Fibroblast of skin of back (primary cell): Measurements from ENCODE around the gene SLC41A2.
"Not testable (repeated sequence)": the region's sequence is repeated elsewhere in the genome, so short reads cannot be mapped to it uniquely, and the experiment has no call there.

ENCODE experiments used
- DNase-seq: peaks from one replicate; pipeline ENCODE4 v3.0.0-alpha.2; 2013

Gene SLC41A2

DNA sequence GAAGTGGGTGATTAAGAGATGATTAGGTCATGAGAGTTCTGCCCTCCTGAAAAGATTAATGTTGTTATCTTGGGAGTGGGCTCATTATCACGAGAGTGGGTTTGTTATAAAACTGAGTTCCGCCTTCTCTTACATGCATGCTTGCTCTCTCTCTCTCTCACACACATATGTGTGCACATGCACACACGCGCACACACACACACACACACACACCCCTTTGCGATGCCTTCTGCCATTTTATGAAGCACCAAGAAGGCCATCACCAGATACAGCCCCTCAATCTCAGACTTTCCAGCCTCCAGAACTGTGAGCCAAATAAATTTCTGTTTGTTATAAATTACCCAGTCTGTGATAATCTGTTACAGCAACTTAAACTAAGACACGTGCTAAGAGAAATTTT is 5.7 kb upstream of the SLC41A2 start:
- no peak for DNase-seq

DNA sequence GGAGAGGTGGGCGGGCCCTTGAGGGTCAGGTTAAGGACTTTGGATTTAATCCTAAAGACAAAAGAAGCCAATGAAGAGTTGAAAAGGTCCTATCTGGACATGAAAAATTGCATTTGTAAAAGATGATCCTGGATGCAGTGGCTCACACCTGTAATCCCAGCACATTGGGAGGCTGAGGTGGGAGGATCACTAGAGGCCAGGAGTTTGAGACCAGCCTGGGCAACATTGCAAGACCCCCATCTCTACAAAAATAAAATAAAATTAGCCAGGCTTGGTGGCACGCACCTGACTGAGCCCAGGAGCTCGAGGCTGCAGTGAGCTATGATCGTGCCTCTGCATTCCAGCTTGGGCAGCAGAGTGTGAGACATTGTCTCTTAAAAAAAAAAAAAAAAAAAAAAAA is 2.4 kb upstream of the SLC41A2 start:
- no peak for DNase-seq

DNA sequence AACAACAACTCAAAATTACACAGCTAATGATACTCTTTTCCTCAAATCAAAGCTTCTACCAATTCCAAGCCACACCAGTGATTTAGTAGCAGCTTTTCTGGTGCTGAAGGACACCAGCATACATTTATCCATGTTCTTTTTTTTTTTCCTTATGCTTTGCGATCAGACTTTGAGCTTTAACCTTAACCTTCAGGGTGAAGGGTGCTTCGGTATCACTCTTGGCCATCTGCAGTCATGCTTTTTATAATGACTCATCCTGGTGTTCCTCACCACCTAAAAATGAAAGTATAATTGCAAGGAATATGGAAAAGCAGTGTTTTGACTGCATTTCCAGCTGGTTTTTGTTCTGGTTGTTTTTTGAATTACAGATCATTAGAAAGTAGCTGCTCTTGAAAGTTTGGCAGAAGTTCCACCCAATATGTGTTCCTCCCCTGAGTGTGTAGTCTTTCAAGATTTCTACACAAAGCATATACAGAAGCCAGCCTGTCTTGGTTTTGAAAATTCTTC is 1.3 kb upstream of the SLC41A2 start:
- peak; percentile 58 for DNase-seq

DNA sequence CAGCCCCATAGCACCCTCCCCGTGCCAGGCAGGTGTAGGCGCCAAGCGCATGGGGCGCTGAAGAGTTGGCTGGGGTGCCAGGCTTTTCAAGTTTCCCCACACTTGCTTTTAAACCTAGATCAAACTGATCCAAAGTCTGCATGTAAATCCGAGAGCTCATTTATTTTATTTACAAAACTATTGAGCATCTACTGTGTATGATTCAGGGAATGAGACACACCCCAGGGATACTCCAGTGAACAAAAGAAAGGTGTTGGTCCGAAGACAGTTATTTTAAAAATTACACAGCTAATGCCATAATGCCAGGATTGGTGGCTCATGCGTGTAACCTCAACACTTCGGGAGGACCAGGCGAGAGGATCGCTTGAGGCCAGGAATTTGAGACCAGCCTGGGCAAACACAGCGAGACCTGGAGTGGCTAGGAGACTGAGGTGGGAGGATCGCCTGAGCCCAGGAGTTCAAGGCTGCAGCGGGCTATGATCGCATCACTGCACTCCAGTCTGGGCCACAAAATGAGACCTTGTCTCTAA is 780 bp upstream of the SLC41A2 start:
- no peak for DNase-seq

DNA sequence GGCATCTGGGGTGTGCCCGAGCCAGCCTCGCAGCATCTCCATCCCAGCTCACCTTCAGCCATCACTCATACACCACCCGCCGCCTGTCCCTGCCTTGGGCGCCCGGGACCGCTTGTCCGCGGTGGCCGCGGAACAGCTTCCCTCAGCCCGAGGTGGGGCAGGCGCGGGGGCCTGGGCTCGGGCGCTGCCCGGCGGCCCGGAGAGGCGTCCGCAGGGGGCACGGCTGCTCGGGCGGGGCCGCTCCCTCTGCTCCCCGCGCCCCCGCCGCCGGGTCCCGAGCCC is 430 bp downstream of the SLC41A2 start:
- DNase-seq = peak; percentile 6

DNA sequence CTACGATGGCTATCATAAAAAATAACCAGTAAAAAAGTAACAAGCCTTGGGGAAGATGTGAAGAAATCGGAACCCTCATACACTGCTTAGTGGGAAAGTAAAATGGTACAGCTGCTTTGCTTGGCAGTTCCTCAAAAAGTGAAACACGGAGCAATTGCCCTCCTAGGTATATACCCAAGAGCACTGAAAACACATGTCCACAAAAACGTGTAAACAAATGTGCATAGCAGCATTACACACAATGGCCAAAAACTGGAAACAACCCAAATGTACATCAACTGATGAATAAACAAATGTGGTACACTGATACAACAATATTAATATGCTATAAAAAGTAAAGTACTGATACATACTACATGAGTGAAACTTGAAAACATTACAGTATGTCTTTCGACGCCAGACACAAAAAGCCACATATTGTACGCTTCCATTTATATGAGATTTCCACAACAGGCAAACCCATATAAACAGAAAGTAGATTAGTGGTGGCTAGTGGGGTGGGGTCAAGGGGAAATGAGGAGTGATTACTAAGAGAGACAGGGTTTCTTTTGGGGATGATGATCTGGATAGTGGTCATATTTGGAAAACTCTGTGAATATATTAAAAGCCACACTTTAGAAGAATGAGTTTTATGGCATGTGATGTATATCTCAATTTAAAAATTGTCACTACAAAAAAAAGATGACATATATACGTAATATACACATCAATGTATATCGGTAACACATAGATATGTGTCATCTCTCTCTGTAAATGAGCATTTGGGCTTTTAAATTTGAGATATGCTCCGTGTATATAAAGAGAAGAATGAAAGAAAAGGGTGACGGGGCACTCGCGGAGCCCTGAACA is 996 bp downstream of the SLC41A2 start:
- no peak for DNase-seq

DNA sequence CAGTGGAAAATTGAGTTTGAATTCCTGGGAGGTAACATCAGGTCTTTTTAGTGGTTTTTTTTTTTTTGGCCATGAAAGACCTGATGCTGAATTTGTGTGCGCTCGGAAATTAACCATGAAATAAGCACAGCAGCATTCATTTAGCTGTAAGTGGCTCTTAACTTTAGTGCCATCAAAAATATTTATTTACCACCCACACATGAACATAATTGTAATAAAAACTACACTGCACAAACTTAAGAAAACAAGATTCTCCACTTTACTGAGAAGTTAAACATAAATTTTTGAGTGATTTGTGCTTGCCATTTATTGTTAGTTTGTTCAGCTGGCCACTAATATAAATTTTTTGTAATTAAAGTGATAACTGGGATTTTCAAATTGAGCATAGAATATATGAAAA is 2.4 kb downstream of the SLC41A2 start:
- no peak for DNase-seq

DNA sequence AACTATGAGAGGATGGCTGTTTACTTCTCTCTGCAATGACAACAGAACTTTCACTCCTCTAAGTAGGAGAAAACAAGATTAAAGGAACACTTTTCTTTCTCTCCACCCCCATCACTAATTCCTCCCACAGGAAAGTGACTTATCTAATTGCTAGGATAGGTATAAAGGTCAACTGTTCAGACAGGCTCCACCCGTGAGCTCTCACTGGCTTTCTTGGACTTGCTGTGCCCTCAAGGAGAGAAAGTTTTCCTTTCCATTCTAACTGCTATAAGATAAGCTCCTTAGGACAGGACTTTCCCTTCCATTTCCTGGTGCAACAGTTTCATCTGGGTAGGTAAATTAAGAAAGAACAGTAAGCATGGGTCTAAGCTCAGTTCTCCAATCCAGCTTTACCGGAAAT is 4.8 kb downstream of the SLC41A2 start:
- DNase-seq = no peak

DNA sequence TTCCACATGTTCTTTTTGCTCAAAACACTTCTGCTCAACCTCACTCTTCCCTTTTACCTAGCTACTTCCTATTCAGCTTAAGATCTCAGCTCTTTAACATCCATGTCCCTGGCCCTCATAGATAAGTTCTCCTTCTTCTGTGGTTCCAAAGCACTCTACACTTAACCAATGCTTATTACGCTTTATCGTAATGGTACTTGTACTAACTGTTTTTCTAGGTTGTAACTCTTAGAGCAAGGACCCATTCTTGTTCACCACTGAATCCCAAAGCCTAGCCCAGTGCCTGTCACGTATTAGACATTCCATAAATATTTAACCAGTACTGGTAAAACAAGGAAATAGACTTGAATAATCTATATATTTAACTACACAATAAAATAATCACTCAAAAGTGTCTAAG is 5.3 kb downstream of the SLC41A2 start:
- DNase-seq = peak; percentile 10

DNA sequence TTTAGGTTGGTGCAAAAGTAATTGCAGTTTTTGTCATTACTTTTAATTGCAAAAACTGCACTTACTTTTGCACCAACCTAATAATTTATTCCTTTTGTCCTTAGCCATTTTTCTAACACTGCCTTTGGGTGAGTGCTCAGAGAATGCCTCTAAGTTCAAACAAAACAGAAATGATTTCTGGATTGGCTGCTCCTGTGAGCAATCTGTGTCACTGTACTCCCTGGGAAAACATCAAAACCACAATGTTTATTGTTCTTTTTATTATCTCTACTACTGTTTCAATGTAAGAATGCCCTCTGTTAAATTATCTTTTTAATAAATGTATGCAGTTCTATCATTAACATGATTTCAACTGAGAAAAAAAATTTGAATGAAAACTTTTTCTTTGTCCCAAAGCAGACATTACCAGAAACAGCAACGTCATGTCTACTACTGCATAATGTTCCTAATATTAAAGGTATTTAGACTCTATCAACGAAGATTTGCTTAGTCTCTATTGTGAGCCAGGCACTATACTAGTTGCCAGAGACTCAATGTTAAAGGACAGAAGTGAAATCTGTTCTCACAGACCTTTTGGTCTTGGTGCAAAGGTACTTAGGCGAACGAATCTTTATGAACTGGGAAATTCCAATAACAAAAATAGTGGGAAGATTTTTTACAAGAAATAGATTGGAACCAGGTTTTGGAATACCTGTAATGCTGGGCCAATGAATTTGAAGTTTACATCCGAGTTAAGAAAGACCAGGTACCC is 6.2 kb downstream of the SLC41A2 start:
- DNase-seq = peak; percentile 64

DNA sequence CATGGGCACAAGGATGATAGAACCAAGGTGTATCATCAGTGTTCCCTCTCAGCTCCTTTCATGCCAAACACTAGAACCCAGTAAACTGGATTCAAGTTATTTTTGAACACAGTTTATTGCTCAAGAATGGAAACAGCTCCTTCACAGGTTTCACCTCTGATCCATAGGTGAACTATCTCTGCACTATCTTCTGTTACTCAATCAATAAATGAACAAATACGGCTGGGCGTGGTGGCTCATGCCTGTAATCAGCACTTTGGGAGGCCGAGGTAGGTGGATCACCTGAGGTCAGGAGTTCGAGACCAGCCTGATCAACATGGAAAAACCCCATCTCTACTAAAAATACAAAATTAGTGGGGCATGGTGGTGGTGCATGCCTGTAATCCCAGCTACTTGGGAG is 9.4 kb downstream of the SLC41A2 start:
- DNase-seq = not testable (repeated sequence)

DNA sequence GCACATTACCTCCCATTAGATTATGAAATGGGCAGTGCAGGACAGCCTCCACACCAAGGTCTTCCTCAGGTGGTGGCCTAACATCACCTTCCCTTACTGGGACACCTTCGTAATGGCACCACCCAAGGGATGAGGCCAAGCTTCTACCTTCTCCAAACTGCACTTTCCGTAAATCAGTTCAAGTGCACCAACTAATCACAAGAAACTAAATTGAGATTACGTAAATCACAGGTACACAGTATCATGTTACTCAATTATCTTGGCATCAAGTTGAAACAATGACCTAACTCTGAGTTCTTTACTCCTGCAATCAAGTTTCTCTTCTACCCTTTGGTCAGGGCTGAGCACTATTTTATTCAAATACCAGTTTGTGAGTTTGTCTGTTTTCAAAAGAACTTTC is 13.8 kb downstream of the SLC41A2 start:
- DNase-seq = no peak

DNA sequence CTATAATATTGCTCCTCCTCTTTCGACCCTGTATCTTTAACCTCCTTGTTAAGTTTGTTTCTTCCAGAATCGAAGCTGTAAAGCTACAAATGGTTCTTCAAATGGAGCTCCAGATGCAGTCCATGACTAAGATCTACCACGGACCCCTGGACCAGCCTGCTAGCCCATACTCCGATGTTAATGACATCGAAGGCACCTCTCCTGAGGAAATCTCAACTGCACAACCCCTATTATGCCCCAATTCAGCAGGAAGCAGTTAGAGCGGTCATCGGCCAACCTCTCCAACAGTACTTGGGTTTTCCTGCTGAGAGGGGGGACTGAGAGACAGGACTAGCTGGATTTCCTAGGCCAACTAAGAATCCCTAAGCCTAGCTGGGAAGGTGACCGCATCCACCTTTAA is 14.7 kb downstream of the SLC41A2 start:
- not testable (repeated sequence) for DNase-seq

DNA sequence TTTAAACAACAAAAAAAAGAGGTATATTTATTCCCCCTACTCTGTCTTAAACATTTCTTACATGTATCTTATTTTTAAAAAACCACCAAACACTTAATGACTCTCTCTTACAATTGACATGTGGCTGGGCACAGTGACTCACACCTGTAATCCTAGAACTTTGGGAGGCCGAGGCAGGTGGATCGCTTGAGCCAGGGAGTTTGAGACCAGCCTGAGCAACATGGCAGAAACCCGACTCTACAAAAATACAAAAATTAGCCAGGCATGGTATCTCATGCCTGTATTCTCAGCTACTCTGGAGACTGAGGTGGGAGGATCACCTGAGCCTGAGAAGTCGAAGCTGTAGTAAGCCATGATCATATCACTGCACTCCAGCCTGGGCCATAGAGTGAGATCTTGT is 16.0 kb downstream of the SLC41A2 start:
- no peak for DNase-seq

DNA sequence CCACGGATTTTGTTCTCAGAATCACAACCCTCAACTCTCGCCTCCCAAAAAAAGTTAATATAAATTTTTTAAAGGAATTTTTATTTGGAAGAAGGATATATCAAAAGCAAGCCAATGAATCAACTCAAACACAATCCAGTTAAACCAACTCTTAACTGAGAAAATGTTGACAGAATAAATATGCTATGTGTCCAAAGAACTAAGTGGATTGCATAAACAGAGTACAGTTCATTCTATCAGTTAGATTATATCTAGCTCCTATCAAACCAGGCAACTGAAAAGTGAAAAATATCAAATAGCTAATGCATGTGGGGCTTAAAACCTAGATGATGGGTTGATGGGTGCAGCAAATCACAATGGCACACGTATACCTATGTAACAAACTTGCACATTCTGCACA is 16.6 kb downstream of the SLC41A2 start:
- DNase-seq = no peak

DNA sequence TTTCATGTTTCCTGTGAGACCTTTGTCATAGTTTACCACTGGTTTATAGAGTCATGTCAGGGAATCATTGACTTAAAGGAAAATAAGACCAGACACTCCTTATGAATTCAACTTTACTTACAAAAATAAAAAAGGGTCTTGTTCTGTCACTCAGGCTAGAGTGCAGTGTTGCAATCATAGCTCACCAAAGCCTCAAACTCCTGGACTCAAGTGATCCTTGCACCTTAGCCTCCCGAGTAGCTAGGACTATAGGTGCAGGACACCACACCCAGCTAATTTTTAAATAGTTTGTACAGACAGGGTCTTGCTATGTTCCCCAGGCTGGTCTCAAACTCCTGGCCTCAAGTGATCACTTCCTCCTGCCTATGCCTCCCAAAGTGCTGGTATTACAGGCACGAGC is 19.0 kb downstream of the SLC41A2 start:
- no peak for DNase-seq

DNA sequence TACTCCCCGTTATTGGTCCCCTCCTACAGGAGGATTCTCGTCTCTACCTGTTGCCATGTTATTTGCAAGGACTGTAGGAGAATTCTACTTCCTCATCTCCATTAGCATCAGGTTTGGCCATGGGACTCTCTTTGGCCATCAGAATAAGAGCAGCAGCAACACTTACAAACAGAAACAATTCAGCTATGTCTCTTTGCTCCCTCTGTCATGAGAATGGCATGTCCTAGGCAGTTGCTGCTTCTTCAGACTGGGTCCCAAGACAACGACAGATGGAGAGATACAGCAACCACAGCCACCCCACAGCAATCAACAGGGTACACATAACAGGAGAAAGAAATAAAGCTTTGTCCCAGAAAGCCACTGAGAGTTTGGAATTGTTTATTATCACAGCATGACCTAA is 19.7 kb downstream of the SLC41A2 start:
- peak; percentile 32 for DNase-seq

DNA sequence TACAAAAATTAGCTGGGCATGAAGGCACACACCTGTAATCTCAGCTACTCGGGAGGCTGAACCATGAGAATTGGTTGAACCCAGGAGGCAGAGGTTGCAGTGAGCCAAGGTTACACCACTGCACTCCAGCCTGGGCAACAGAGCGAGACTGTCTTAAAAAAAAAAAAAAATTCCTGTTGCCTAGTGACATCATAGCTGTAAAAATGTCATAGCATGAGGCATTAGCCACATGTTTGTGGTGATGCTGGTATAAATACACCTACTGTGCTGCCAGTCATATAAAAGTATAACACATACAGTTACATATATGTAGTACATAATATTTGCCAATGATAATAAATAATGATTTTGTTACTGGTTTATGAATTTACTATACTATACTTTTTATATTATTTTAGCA is 22.2 kb downstream of the SLC41A2 start:
- DNase-seq = no peak

DNA sequence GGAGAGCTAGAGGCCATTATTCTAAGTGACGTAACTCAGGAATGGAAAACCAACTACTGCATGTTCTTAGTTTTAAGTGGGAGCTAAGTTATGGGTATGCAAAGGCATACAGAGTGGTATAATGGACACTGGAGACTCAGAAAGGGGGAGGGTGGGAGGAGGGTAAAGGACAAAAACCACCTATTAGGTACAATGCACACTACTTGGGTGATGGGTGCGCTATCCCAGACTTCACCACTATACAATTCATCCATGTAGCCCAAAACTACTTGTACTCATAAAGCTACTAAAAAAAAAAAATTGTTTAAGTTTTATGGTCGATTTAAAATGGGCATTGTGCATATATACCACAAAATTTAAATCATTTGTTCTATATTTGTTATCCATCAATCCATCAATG is 24.3 kb downstream of the SLC41A2 start:
- DNase-seq = no peak

DNA sequence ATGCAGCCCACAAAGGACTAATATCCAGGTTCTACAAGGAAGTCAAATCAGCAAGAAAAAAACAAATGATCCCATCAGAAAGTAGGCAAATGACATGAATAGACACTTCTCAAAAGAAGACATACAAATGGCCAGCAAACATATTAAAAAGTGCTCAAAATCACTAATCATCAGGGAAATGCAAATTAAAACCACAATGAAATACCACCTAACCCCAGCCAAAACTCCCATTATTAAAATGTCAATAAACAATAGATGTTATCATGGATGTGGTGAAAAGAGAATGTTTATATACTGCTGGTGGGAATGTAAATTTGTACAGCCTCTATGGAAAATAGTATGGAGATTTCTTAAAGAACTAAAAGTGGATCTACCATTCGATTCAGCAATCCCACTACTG is 25.0 kb downstream of the SLC41A2 start:
- DNase-seq = no peak

DNA sequence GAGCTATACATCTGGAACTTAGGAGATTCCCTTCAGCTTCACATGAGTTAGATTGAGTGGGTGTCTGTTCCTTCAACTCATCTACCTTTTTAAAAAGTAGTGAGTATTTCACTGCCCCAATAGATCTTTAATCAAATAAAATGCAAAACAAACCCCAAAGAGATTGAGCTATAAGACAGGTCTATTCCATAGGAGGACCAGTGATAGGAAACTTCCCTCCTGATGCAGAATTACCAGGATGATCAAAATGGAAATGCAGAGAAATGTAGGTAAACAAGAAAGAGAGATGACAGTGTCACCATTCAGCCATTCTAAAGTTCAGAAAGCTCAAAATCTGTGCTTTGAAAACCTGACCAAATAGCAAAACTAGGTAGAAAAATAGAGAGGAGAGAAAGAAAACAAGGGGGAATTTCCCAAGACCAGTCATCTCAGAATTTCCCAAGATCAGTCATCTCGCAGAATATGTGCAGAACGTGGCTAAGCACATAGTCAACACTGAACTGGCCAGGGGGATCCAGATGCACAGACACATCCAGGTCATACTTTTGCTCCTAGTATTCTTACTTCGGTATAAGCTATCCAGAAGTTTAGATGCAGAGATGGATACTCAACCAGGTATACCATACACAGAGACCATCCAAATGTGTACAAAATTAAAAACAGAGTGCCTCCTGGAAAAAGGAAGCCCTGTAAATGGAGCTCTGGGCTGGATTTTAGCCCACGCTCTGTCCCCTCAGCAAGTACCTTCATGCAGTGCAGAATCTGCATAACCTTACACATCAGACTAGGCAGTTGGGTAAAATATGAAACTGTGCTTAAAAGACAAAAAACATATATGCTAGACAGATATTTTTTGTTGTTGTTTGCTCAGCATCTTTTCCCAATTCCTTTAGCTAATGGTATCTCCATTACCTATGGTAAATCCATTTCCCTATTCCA is 27.4 kb downstream of the SLC41A2 start:
- DNase-seq = peak; percentile 42

DNA sequence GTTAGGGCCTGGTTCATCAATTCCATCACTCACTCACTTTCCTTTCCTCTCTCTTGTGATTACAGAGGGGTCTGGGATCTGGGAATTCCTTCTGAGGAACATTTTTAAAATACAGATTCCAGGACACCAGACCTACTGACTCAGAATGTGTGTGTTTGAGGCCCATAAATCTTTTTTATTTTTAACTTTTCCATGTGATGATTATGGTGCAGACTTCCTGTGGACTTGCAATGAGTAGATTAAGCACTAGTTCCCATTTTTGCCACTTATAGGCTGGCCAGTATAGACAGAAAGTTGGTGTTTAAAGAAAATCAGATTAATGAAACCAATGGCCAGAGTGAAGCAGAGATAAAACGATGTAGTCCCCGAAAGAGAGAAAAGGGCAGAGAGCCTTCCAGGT is 28.1 kb downstream of the SLC41A2 start:
- peak; percentile 5 for DNase-seq

DNA sequence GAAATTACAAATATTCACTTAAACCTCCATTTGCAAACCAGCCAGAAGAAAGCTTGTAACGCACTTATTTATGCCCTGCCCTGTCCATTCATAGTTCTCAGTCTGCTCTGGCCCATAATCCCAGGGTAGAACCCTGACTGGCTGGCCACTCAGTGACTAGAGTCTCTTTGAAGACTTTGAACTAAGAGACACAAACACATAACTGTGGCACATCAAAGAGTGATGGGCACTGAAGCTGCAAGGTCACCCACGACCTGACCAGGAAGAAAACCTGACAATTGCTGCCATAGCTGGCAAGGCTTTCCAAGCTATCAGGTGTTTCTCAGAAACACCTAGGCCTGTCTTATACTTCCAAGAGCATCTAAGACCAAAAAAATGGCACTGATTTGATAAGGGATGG is 28.7 kb downstream of the SLC41A2 start:
- no peak for DNase-seq
